ENCODE data around the gene AKAP6. TPM values are rescaled to one million over a fixed set of nuclear protein-coding genes. Genes with fewer than 3 reads are reported as not detected.

AKAP6 gene
- total RNA-seq, 2 experiments from 2014 or later: 1.8 TPM

DNA sequence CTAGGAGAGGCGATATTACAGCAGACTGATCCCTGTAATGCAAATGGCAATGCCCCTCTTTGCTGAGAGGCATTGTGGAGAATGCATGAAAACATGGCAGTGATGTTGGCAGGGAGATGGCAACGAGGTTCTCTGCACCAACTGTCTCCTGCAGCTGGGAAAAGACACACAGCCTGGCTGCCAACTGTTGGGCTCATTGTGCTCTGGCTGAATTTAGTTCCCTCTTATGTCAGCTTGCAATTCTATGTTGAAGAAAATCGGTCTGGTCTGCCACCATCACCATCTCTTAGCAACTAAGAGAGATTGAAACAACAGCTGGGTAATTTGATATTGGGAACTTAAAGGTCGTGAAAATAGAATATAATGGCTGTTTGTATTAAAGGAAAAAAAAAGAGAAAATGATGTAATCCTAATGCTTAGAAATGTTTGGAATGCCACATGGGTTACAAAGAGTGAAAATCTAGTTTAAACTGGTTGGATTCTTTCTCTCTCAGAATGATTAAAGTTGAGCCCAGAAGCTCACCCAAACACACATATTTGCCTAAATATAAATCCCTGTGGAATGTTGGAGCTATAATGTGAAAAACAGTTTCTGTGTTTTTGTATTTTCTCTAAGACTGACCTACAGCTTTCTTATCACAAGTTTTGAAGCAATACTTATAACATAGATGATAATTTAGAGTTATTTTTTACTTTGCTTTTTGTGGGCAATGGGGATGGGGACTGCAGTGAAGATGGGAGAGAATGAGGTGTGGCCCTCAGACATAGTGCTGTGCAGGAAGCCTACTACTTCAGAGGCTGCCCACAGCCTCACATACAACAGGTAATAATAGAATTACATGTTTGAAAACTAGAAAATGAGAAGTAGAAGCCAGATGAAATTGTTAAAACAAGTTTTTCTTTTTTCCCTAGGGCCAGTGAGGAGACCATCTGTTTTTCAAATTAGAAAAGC is 143.7 kb downstream of the AKAP6 start:
- Mint-ChIP-seq H3K36me3 (no peaks in the 10 kb centered on the region), H3K27ac (no peak overlapping the region)
- intact Hi-C loops (cut with micrococcal nuclease): no loop called here

DNA sequence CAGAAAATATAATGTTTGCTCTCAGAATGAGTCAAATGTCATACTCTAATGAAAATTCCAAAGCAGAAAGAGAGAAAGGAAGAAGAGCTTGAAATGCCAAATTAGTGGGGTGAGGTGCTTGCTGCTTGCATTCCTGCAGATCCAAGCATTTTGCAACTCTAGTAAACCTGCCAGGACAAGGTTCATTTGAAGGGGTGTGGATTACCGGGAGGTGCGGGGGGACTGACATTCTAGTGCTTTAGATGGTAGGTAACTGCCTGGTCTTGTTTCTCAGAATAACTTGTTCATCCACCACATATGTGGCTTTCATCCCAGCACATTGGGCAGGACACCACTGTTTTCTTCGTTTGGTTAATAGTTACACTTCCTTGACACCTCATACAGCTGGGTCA is 144.4 kb downstream of the AKAP6 start:
- Mint-ChIP-seq H3K4me1 (ENCODE audit: low read depth) (no peaks in the 10 kb centered on the region), H3K27me3 (no peaks in the 10 kb centered on the region), H3K27ac (no peak overlapping the region), H3K4me3 (no peak overlapping the region), H3K36me3 (no peaks in the 10 kb centered on the region), H3K9me3 (no peaks in the 10 kb centered on the region)
- CTCF ChIA-PET: no interaction called here
- POLR2A ChIA-PET: interaction anchor here (0.6 kb wide), 1 partner anchor 275 kb away, joined by 3 read pairs; no protein-coding TSS in a partner anchor
- intact Hi-C loops (cut with micrococcal nuclease): no loop called here
- no peak for DNase-seq

More for the DNA sequence above, 143.7 kb downstream of the AKAP6 start:
- H3K27me3 Mint-ChIP-seq: no peaks in the 10 kb centered on the region
- no peak overlapping the region for H3K4me3 Mint-ChIP-seq
- CTCF ChIA-PET: no interaction called here
- no peaks in the 10 kb centered on the region for H3K9me3 Mint-ChIP-seq
- no peak for DNase-seq
- H3K4me1 Mint-ChIP-seq (ENCODE audit: low read depth): no peaks in the 10 kb centered on the region
- POLR2A ChIA-PET: interaction anchor here (0.6 kb wide), 1 partner anchor 274 kb away, joined by 3 read pairs; no protein-coding TSS in a partner anchor

DNA sequence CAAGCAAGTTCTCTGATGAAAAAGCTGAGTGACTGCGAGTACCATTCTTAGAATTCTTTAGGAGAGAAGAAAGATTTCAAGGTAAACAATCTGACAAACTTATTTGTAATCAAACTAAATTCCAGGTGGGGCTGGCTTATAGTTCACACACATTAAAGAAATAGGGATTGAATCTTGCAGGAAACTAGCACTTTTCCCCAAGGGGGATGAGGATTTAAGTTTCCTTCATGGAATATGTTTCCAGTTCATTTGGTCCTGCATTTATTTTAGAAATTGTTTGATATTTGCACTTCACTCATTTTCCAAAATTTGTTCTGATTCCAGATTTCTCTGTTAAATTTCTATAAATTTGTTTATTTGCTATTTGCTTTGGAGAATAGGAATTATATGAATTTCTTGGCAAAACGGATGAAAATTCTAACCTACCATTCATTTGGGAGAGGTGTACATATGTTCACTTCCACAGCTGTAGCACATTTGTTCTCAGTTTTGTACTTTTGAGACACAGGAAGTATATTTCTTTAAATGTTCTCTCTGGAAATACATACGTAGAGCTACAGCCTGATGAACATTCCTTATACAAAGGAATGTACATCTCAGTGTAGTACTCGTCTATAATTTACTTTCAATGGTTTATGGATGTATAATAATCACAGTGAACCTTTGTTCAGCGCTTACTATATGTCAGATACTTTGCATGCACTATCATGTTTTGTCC is 145.5 kb downstream of the AKAP6 start:
- intact Hi-C loops (cut with micrococcal nuclease): no loop called here
- ChIA-PET CTCF (interaction anchor here (0.6 kb wide), 1 partner anchor 12 kb away, joined by 3 read pairs; no protein-coding TSS in a partner anchor), POLR2A (no interaction called here)
- DNase-seq: no peak
- Mint-ChIP-seq H3K36me3 (no peaks in the 10 kb centered on the region), H3K4me3 (no peak overlapping the region), H3K9me3 (no peaks in the 10 kb centered on the region), H3K27me3 (no peaks in the 10 kb centered on the region), H3K4me1 (ENCODE audit: low read depth) (no peaks in the 10 kb centered on the region), H3K27ac (no peak overlapping the region)

DNA sequence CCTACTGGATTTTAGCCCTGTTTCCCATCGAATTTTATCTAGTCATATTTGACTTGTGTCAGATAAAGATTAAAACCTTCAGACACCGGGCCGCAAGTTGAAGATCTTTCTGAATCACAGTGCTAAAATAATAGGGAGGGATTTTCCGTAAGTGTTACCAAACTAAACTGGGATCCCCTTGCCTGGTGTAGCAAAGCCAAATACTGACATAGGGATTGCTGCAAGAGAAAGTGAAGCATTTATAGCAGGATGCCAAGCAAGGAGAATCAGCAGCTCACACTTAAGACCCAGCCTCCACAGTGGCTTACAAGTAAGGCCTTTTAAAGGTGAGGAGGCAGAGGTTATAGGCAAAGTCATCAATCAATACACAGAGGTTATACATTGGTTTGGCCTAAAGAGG is 147.4 kb downstream of the AKAP6 start:
- H3K27ac Mint-ChIP-seq: no peak overlapping the region
- no peaks in the 10 kb centered on the region for H3K9me3 Mint-ChIP-seq
- H3K36me3 Mint-ChIP-seq: no peaks in the 10 kb centered on the region
- H3K4me1 Mint-ChIP-seq (ENCODE audit: low read depth): no peaks in the 10 kb centered on the region
- no peaks in the 10 kb centered on the region for H3K27me3 Mint-ChIP-seq
- ChIA-PET CTCF (interaction anchor here (1.1 kb wide), 1 partner anchor 84 kb away, joined by 3 read pairs; no protein-coding TSS in a partner anchor), POLR2A (no interaction called here)
- H3K4me3 Mint-ChIP-seq: no peak overlapping the region
- DNase-seq: no peak
- intact Hi-C loops (cut with micrococcal nuclease): no loop called here

DNA sequence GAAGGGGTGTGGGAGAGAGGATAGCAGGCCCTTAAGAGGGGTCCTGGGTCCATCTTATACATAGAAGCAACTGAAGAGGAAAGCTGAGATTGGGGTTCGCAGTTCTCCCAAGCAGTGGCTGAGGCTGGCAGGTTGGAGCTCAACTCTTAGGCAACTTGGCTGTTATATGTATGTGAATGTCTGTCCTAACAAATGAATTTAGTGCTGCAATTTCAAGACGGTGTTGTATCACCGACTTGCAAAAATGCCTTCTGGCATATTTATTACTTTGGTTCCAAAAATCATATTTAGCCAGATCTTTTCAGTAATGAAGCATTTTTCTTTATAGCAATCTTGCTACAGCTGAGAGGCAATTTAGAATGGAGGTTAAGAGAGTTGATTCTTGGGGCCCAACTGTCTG is 148.3 kb downstream of the AKAP6 start:
- DNase-seq: no peak
- ChIA-PET CTCF (interaction anchor here (0.5 to 1.1 kb wide), 2 partner anchors 83 to 188 kb away, joined by 3 read pairs; no protein-coding TSS in a partner anchor), POLR2A (no interaction called here)
- H3K27ac Mint-ChIP-seq: no peak overlapping the region
- H3K36me3 Mint-ChIP-seq: no peaks in the 10 kb centered on the region
- H3K9me3 Mint-ChIP-seq: no peaks in the 10 kb centered on the region
- intact Hi-C loops (cut with micrococcal nuclease): no loop called here
- H3K27me3 Mint-ChIP-seq: no peaks in the 10 kb centered on the region
- no peaks in the 10 kb centered on the region for H3K4me1 Mint-ChIP-seq (ENCODE audit: low read depth)
- no peak overlapping the region for H3K4me3 Mint-ChIP-seq

DNA sequence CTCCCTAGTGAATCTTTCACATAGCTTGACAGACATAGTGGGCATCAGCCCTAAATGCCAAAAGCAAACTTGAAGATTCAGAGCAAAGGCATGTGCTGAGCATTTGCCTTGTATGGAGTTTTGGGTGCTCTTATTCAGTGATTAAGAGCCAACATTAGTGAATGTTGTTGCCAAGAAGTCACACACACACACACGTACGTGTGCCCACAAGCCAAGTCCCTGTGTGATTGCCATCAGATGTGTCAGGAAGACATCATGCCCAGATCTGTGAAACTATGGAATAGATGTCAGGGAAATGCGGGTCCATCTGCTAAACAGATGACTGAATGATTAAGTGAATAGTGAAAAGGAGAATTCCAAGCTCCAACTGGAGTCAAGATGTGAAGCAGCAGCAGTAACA is 149.0 kb downstream of the AKAP6 start:
- Mint-ChIP-seq H3K4me1 (ENCODE audit: low read depth) (no peaks in the 10 kb centered on the region), H3K9me3 (no peaks in the 10 kb centered on the region), H3K36me3 (no peaks in the 10 kb centered on the region), H3K27me3 (no peaks in the 10 kb centered on the region), H3K4me3 (no peak overlapping the region), H3K27ac (no peak overlapping the region)
- ChIA-PET CTCF (no interaction called here), POLR2A (no interaction called here)
- intact Hi-C loops (cut with micrococcal nuclease): no loop called here
- DNase-seq: no peak

DNA sequence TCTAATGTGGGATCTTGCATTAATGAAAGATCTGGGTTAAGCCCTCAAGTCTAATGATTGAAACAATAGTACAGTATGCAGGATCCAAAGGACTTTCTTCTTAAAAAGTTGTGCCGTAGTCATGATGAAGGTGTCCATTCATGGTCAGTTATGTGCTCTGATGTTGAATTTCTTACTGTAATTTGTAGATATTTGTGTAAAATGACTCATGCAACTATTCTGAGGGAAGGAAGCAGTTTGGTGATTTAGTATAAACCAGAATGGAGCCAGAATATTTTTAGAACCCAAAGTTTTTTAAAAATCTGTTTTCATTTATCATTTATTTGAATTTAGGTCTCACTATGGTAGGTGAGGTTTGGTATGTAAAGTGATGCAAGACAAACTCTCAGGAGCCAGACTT is 151.2 kb downstream of the AKAP6 start:
- Mint-ChIP-seq H3K9me3 (peaks cover 1% of the 10 kb centered on the region), H3K4me1 (ENCODE audit: low read depth) (no peaks in the 10 kb centered on the region), H3K36me3 (no peaks in the 10 kb centered on the region), H3K27me3 (no peaks in the 10 kb centered on the region), H3K27ac (no peak overlapping the region), H3K4me3 (no peak overlapping the region)
- POLR2A ChIA-PET: no interaction called here
- intact Hi-C loops (cut with micrococcal nuclease): no loop called here
- DNase-seq: no peak
- CTCF ChIA-PET: no interaction called here

DNA sequence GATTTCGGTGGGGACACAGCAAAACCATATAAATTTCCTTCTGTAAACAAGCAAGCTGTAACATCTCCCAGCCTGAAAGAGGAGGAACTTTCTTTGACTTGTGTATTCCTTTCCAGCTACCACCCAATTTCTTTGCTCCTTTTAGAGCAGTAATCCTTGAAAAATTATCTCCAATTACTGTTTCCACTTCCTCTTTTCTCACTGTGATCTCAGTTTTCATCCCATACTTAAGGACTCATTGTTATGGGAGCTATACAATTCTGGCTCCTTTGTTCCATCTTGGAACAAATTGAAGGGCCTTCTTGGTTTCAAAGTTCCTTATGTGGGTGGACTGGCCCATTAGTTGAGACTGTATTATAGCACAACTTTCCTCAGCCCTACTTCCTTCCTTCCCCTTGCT is 152.6 kb downstream of the AKAP6 start:
- Mint-ChIP-seq H3K27ac (no peak overlapping the region), H3K36me3 (no peaks in the 10 kb centered on the region)
- CTCF ChIA-PET: no interaction called here

DNA sequence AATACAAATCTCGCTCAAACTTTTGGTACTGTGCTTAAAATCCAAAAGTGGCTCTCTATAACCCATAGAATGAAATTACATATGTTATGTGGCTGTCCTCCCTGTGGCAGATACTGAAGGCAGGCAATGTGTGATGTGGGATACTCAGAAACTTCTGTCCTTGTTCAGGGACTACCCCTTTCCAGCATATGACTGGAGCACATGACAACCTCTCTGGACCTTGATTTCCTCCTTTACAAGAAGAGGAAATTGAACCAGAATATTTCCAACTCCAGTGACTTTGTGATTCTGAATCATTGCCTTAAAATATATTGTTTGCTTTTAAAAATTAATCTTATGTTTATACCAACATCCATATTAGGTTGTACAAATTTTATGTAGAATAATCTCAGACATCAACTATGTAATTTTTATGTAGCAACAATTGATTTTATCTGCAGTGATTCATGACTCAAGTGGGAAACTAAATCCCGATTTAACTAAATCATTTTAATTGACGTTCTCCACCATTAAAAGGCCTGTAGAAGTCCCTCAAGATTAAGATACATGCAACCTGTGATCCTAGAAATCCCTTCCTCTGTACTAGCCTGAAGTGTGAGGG is 162.4 kb downstream of the AKAP6 start:
- ChIA-PET POLR2A (no interaction called here), CTCF (no interaction called here)
- H3K27ac Mint-ChIP-seq: no peak overlapping the region
- no peaks in the 10 kb centered on the region for H3K36me3 Mint-ChIP-seq
- no peak for DNase-seq
- H3K4me3 Mint-ChIP-seq: no peak overlapping the region
- intact Hi-C loops (cut with micrococcal nuclease): no loop called here
- no peaks in the 10 kb centered on the region for H3K9me3 Mint-ChIP-seq
- no peaks in the 10 kb centered on the region for H3K4me1 Mint-ChIP-seq (ENCODE audit: low read depth)
- H3K27me3 Mint-ChIP-seq: no peaks in the 10 kb centered on the region

More for the DNA sequence above, 152.6 kb downstream of the AKAP6 start:
- POLR2A ChIA-PET: no interaction called here
- H3K4me1 Mint-ChIP-seq (ENCODE audit: low read depth): no peaks in the 10 kb centered on the region
- no peak for DNase-seq
- intact Hi-C loops (cut with micrococcal nuclease): no loop called here
- H3K27me3 Mint-ChIP-seq: no peaks in the 10 kb centered on the region
- H3K4me3 Mint-ChIP-seq: no peak overlapping the region
- peaks cover 9% of the 10 kb centered on the region for H3K9me3 Mint-ChIP-seq

DNA sequence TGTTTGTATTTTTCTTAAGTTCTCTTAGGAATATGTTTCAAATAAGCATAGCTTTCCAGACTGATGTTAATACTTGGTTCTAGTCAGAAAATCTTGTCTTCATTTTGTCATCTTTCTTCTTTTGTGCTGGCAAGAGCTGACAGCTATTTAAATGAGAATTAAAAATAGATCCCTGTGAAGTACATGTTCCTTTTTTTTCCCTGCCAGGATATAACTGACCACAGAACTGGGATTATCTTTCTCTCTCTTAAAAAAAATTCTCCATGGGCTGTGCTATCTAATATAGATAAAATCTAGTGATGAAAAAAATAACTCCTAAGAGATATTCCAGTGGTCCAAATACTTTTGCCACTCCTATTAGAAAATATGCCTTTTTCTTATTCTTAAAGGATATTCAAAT is 163.4 kb downstream of the AKAP6 start:
- intact Hi-C loops (cut with micrococcal nuclease): no loop called here
- Mint-ChIP-seq H3K4me1 (ENCODE audit: low read depth) (no peaks in the 10 kb centered on the region), H3K9me3 (no peaks in the 10 kb centered on the region), H3K27me3 (no peaks in the 10 kb centered on the region), H3K27ac (no peak overlapping the region), H3K4me3 (no peak overlapping the region), H3K36me3 (no peaks in the 10 kb centered on the region)
- POLR2A ChIA-PET: no interaction called here
- no peak for DNase-seq
- CTCF ChIA-PET: no interaction called here

DNA sequence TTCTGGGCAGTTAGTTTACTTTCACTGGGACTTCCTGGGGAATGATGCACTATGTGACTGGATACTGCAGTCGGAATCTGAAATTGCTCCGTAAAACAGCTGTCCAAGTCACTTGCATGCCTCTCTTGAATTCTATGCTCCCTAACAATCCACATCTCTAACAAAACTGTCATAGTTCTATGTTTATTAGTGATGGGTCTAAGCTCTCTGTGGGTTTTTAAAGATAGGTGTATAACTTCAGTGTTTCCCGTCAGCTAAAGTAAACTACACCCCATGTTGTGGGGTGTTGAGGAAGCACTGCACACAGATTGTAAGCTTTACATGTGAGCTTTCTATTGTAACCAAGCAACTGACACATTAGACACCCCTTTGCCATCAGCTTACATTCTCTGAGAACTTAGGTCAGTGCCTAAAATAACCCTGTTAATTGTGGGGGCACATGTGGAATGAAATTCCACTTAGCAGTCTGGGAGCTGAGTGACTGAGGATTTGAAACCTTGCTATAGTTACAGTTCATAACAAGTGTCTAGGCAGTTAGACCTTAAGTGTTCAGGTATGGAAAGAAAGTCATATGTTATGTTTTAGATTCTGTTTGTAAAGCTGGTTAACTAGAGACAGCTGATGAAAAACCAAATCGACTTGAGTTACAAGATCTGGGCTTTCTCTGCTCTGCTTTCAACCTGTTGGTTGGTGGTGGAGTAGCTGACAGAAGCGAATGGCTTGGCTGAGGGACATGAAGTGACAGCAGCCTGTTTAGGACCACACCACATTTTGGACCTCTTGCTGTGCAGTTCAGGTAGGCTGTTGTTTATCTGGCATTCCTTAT is 165.7 kb downstream of the AKAP6 start:
- intact Hi-C loops (cut with micrococcal nuclease): no loop called here
- ChIA-PET CTCF (no interaction called here), POLR2A (no interaction called here)
- Mint-ChIP-seq H3K27me3 (no peaks in the 10 kb centered on the region), H3K27ac (no peak overlapping the region), H3K4me3 (no peak overlapping the region), H3K4me1 (ENCODE audit: low read depth) (no peaks in the 10 kb centered on the region), H3K36me3 (no peaks in the 10 kb centered on the region), H3K9me3 (no peaks in the 10 kb centered on the region)
- no peak for DNase-seq

DNA sequence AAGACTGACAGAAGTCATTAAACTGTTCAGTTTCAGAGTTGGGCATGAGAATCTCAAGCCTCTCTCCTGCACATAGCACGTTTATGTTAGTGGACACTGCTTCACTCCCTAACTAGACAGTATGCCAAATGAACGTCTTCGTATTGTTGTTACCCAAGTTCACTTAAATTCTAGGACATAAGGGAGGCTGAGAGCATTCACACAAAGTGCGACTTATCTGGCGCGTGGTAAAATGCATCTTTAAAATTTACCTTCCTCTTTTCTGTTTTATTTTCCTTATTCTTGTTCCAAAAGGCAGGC is 166.3 kb downstream of the AKAP6 start:
- Mint-ChIP-seq H3K27me3 (no peaks in the 10 kb centered on the region), H3K4me3 (no peak overlapping the region), H3K36me3 (no peaks in the 10 kb centered on the region), H3K4me1 (ENCODE audit: low read depth) (no peaks in the 10 kb centered on the region), H3K9me3 (no peaks in the 10 kb centered on the region), H3K27ac (no peak overlapping the region)
- no peak for DNase-seq
- intact Hi-C loops (cut with micrococcal nuclease): no loop called here
- ChIA-PET CTCF (no interaction called here), POLR2A (no interaction called here)
